ENCODE results near the gene THTPA.

- TF ChIP-seq CTCF (conservative IDR thresholded peaks at IDR 0.05) (no peak), EZH2 (IDR thresholded peaks at IDR 0.05; ENCODE audit: low read depth) (no peak)
Observed at GRCh38 chr14:23525611-23526010, 30.5 kb upstream of the THTPA start.
